ENCODE results near the gene ANKRD55.

Gene ANKRD55

DNA sequence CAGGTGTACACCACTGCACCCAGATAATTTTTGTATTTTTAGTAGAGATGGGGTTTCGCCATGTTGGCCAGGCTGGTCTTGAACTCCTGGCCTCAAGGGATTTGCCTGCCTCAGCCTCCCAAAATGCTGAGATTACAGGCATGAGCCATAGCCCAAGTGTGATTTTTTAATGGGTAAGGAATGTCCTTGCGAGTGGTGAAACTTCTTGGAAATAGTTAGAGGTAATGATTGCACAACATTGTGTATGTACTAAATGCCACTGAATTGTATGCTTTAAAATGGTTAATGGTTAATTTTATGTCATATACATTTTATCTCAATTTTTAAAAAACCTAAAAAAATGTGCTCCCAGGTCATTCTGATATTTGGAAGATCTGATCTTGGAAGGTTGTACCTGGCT is 178.5 kb downstream of the ANKRD55 start:
- no peak for DNase-seq (ENCODE audit: low read depth)
- no peak overlapping the region for H3K4me3 ChIP-seq (ENCODE audit: control insufficient read depth, low read depth, low read length)
- TF ChIP-seq CTCF (IDR thresholded peaks at IDR 0.05; ENCODE audit: control insufficient read depth, insufficient read depth, low read depth, low read length, missing control alignments), result no peak

GRCh38 chr5:56053363-56053762 is 179.8 kb downstream of the ANKRD55 start:
- TF ChIP-seq CTCF (IDR thresholded peaks at IDR 0.05; ENCODE audit: control insufficient read depth, insufficient read depth, low read depth, low read length, missing control alignments), result no peak
- no peak overlapping the region for H3K4me3 ChIP-seq (ENCODE audit: control insufficient read depth, low read depth, low read length)
- no peak for DNase-seq (ENCODE audit: low read depth)

GRCh38 chr5:56052735-56053134 is 180.4 kb downstream of the ANKRD55 start:
- DNase-seq (ENCODE audit: low read depth), result no peak
- H3K4me3 ChIP-seq (ENCODE audit: control insufficient read depth, low read depth, low read length), result no peak overlapping the region
- no peak for TF ChIP-seq CTCF (IDR thresholded peaks at IDR 0.05; ENCODE audit: control insufficient read depth, insufficient read depth, low read depth, low read length, missing control alignments)

GRCh38 chr5:56050551-56051255 is 182.4 kb downstream of the ANKRD55 start:
- no peak for TF ChIP-seq CTCF (IDR thresholded peaks at IDR 0.05; ENCODE audit: control insufficient read depth, insufficient read depth, low read depth, low read length, missing control alignments)
- DNase-seq (ENCODE audit: low read depth), result no peak
- H3K4me3 ChIP-seq (ENCODE audit: control insufficient read depth, low read depth, low read length), result no peak overlapping the region
